ENCODE measurements around the gene UBL4B. TPM values are rescaled to one million over a fixed set of nuclear protein-coding genes. Genes with fewer than 3 reads are reported as not detected.

UBL4B gene
- total and polyA plus RNA-seq, 2 donors (not counting 3 experiments of a cell fraction or from before 2014, with no cell fraction given), result not detected

DNA sequence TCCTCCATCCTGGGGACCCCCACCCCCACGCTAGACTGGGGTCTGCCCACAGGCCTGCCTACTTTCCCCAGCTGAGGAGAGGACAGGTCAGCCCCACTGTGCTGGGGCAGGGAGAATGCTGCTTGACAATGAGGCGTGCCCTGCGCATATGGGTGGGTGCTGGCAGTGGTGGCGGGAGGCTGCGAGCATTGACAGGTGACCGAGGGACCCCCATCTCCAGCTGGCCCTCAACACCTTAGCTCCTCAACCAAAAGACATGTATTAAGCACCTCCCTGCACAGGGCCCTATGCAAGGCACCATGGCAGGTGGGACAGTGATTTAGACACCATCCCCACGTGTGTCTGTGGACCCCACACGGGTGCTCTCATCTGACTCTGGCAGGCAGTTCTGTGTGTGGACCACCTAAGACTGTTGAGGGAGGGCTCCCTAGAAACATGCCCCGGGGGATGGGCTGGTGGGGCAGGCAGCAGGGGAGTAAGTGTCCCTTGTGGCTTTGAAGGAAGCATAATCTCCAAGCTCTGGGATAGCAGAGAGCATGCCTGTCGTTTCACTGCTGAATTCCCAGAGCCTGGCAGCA is 23.4 kb upstream of the UBL4B start:
- dilution Hi-C loops (cut with MboI; ENCODE audit: extremely low pct_ligation_motif_present, low sequenced_read_pairs), result no loop called here
- POLR2A ChIA-PET, result no interaction called here
- no TSS peak for BruUV-seq (replicated peaks)
- H3K36me3 ChIP-seq (ENCODE audit: control insufficient read depth in 2 of 2, extremely low read depth in 1 of 2, insufficient read depth in 2 of 2, low read length in 2 of 2), result no peaks in the 10 kb centered on the region
- H3K27me3 ChIP-seq (ENCODE audit: control insufficient read depth in 2 of 2, insufficient read depth in 2 of 2, low read length in 2 of 2), result peaks cover 42% of the 10 kb centered on the region in 2 experiments
- CTCF ChIA-PET, result interaction anchor here (1.1 to 8.3 kb wide), 20 partner anchors 12 to 687 kb away, joined by 3 to 272 read pairs (median 6); partner anchors contain the start of genes STRIP1 and UBL4B
- DNase-seq (ENCODE audit: low read depth, low spot score) (no peak), FAIRE-seq (no peak)
- H3K4me1 ChIP-seq (ENCODE audit: control insufficient read depth, extremely low read depth, insufficient read depth, low read length), result peaks cover 5% of the 10 kb centered on the region
- H3K9me1 ChIP-seq (replicated peaks; ENCODE audit: control insufficient read depth, extremely low read depth, insufficient read depth, low read length), result no peaks in the 10 kb centered on the region
- intact Hi-C loops (cut with micrococcal nuclease), result loop anchor here (1.0 kb wide), 3 partner anchors 17 to 371 kb away; no protein-coding TSS in a partner anchor
- no peak overlapping the region for H3K4me2 ChIP-seq (ENCODE audit: insufficient read depth, low read length)
- no peaks in the 10 kb centered on the region for H3K9me3 ChIP-seq (replicated peaks; ENCODE audit: control insufficient read depth, insufficient read depth, low read length)
- TF ChIP-seq MAX (IDR thresholded peaks at IDR 0.05; ENCODE audit: insufficient read depth, insufficient read length), result no peak
- TF ChIP-seq CTCF (IDR thresholded peaks at IDR 0.05; ENCODE audit: extremely low read depth in 1 of 2, insufficient read depth in 1 of 2, low read depth in 1 of 2, low read length in 2 of 2), result no peak
- TF ChIP-seq FOS (IDR thresholded peaks at IDR 0.05; ENCODE audit: borderline replicate concordance, insufficient read depth, low read length), result no peak
- no peak for TF ChIP-seq POLR2A (IDR thresholded peaks at IDR 0.05; ENCODE audit: low read depth, low read length)
- TF ChIP-seq JUN (IDR thresholded peaks at IDR 0.05; ENCODE audit: borderline replicate concordance, insufficient read depth, insufficient read length, low read depth), result no peak
- no peak for TF ChIP-seq EZH2 (IDR thresholded peaks at IDR 0.05; ENCODE audit: borderline replicate concordance, low read depth, low read length, severe bottlenecking)
- no peak for TF ChIP-seq POLR2AphosphoS5 (IDR thresholded peaks at IDR 0.05; ENCODE audit: insufficient read depth, low read depth, low read length)
- TF ChIP-seq MYC (IDR thresholded peaks at IDR 0.05; ENCODE audit: low read depth, low read length), result no peak
- no peak for TF ChIP-seq GATA2 (IDR thresholded peaks at IDR 0.05; ENCODE audit: insufficient read depth, insufficient read length, low read depth, low read length)
- H3K9ac ChIP-seq (replicated peaks; ENCODE audit: extremely low read depth, insufficient read depth, low read length), result no peak overlapping the region
- H3K79me2 ChIP-seq (ENCODE audit: control insufficient read depth, insufficient read depth, low read length), result no peaks in the 10 kb centered on the region
- no peak overlapping the region for H2AFZ ChIP-seq (ENCODE audit: low read depth, low read length)
- H4K20me1 ChIP-seq (replicated peaks; ENCODE audit: control insufficient read depth, extremely low read depth, insufficient read depth, low read length), result no peaks in the 10 kb centered on the region
- H3K4me3 ChIP-seq (replicated peaks in 1 of 3; ENCODE audit: insufficient read depth in 1 of 3, low read depth in 1 of 3, low read length in 3 of 3), result no peak overlapping the region
- H3K27ac ChIP-seq (ENCODE audit: insufficient read depth, low read depth, low read length), result no peak overlapping the region

Data from endothelial cell of umbilical vein (primary cell).